Globus pallidus (tissue), 1 donor: ENCODE results near the gene BANP.
"Not testable (repeated sequence)": the region's sequence is repeated elsewhere in the genome, so short reads cannot be mapped to it uniquely, and the experiment has no call there.

Experiments
- DNase-seq: peaks from one replicate; pipeline ENCODE4 v3.0.0-alpha.2; 2015; ENCODE audit warnings: low spot score

The BANP gene

GRCh38 chr16:87950765-87951551 lies at the start of gene BANP:
Gene BANP, plus strand, starts transcription at chr16:87951434. Its CDS starts 23,682 bp downstream, at chr16:87975116.
- DNase-seq: peak; percentile 98

- DNase-seq: not testable (repeated sequence)
These were observed 46.3 kb upstream of the BANP start for GRCh38 chr16:87904963-87905362.

- not testable (repeated sequence) for DNase-seq
These were observed 45.7 kb upstream of the BANP start for GRCh38 chr16:87905521-87905920.

GRCh38 chr16:87908101-87908500 lies 43.1 kb upstream of the BANP start:
- not testable (repeated sequence) for DNase-seq

- DNase-seq: not testable (repeated sequence)
These were observed 41.9 kb upstream of the BANP start for GRCh38 chr16:87909203-87909935.

- DNase-seq: not testable (repeated sequence)
These were observed 40.0 kb upstream of the BANP start for GRCh38 chr16:87911106-87911763.

GRCh38 chr16:87912691-87913090 lies 38.5 kb upstream of the BANP start:
- DNase-seq: not testable (repeated sequence)

- DNase-seq: not testable (repeated sequence)
These were observed 37.1 kb upstream of the BANP start for GRCh38 chr16:87914021-87914725.

- no peak for DNase-seq
These were observed 36.4 kb upstream of the BANP start for GRCh38 chr16:87914812-87915211.

- no peak for DNase-seq
These were observed 33.7 kb upstream of the BANP start for GRCh38 chr16:87917503-87917902.

- peak; percentile 29 for DNase-seq
These were observed 32.9 kb upstream of the BANP start for GRCh38 chr16:87918338-87918737.

GRCh38 chr16:87918866-87919680 lies 32.2 kb upstream of the BANP start:
- DNase-seq: no peak

- DNase-seq: no peak
These were observed 31.6 kb upstream of the BANP start for GRCh38 chr16:87919681-87919994.

- no peak for DNase-seq
These were observed 29.9 kb upstream of the BANP start for GRCh38 chr16:87921236-87921773.

- DNase-seq: no peak
These were observed 28.9 kb upstream of the BANP start for GRCh38 chr16:87922250-87922871.

- DNase-seq: no peak
These were observed 27.0 kb upstream of the BANP start for GRCh38 chr16:87924041-87924810.

- DNase-seq: no peak
These were observed 26.2 kb upstream of the BANP start for GRCh38 chr16:87924811-87925670.

- no peak for DNase-seq
These were observed 24.7 kb upstream of the BANP start for GRCh38 chr16:87926246-87927194.
